ENCODE results near the gene LDLRAD3.
"Not testable (repeated sequence)": the region's sequence is repeated elsewhere in the genome, so short reads cannot be mapped to it uniquely, and the experiment has no call there.

Gene LDLRAD3

GRCh38 chr11:36186340-36187175 is 242.7 kb downstream of the LDLRAD3 start:
- DNase-seq (ENCODE audit: low spot score in 2 of 2) = no peak
- ATAC-seq = no peak
- Mint-ChIP-seq H3K27ac (no peak overlapping the region), H3K4me3 (no peak overlapping the region), H3K9me3 (no peaks in the 10 kb centered on the region), H3K36me3 (no peaks in the 10 kb centered on the region), H3K4me1 (no peaks in the 10 kb centered on the region)

GRCh38 chr11:36187622-36188021 is 243.8 kb downstream of the LDLRAD3 start:
- no peaks in the 10 kb centered on the region for H3K36me3 Mint-ChIP-seq
- H3K4me1 Mint-ChIP-seq = no peaks in the 10 kb centered on the region
- no peak for DNase-seq (ENCODE audit: low spot score in 2 of 2)
- no peak for ATAC-seq
- H3K4me3 Mint-ChIP-seq = no peak overlapping the region
- no peak overlapping the region for H3K27ac Mint-ChIP-seq
- no peaks in the 10 kb centered on the region for H3K9me3 Mint-ChIP-seq

GRCh38 chr11:36189735-36190134 is 245.9 kb downstream of the LDLRAD3 start:
- H3K4me1 Mint-ChIP-seq; DNase-seq (ENCODE audit: low spot score in 2 of 2); H3K9me3 Mint-ChIP-seq; H3K36me3 Mint-ChIP-seq; ATAC-seq; H3K27ac Mint-ChIP-seq; H3K4me3 Mint-ChIP-seq: not testable (repeated sequence)

GRCh38 chr11:36191941-36192340 is 248.1 kb downstream of the LDLRAD3 start:
- Mint-ChIP-seq H3K27ac (no peak overlapping the region), H3K36me3 (no peaks in the 10 kb centered on the region), H3K4me3 (no peak overlapping the region), H3K9me3 (no peaks in the 10 kb centered on the region), H3K4me1 (no peaks in the 10 kb centered on the region)
- no peak for ATAC-seq
- DNase-seq (ENCODE audit: low spot score in 2 of 2) = no peak

GRCh38 chr11:36192425-36193289 is 248.8 kb downstream of the LDLRAD3 start:
- Mint-ChIP-seq H3K4me1 (no peaks in the 10 kb centered on the region), H3K36me3 (no peaks in the 10 kb centered on the region), H3K27ac (no peak overlapping the region), H3K4me3 (no peak overlapping the region), H3K9me3 (no peaks in the 10 kb centered on the region)
- ATAC-seq = no peak
- no peak for DNase-seq (ENCODE audit: low spot score in 2 of 2)

GRCh38 chr11:36193290-36193619 is 249.4 kb downstream of the LDLRAD3 start:
- Mint-ChIP-seq H3K36me3 (no peaks in the 10 kb centered on the region), H3K9me3 (no peaks in the 10 kb centered on the region), H3K4me3 (no peak overlapping the region), H3K27ac (no peak overlapping the region), H3K4me1 (no peaks in the 10 kb centered on the region)
- no peak for ATAC-seq
- no peak for DNase-seq (ENCODE audit: low spot score in 2 of 2)

GRCh38 chr11:36193721-36194120 is 249.9 kb downstream of the LDLRAD3 start:
- DNase-seq (ENCODE audit: low spot score in 2 of 2) = no peak

GRCh38 chr11:36195496-36196354 is 251.9 kb downstream of the LDLRAD3 start:
- no peaks in the 10 kb centered on the region for H3K4me1 Mint-ChIP-seq
- ATAC-seq = no peak

More at GRCh38 chr11:36193721-36194120, 249.9 kb downstream of the LDLRAD3 start:
- H3K4me3 Mint-ChIP-seq = no peak overlapping the region
- H3K36me3 Mint-ChIP-seq = no peaks in the 10 kb centered on the region
- no peaks in the 10 kb centered on the region for H3K4me1 Mint-ChIP-seq
- H3K9me3 Mint-ChIP-seq = no peaks in the 10 kb centered on the region
- no peak overlapping the region for H3K27ac Mint-ChIP-seq
- no peak for ATAC-seq

GRCh38 chr11:36196411-36196998 is 252.6 kb downstream of the LDLRAD3 start:
- H3K9me3 Mint-ChIP-seq = no peaks in the 10 kb centered on the region
- DNase-seq (ENCODE audit: low spot score in 2 of 2) = no peak
- H3K36me3 Mint-ChIP-seq = no peaks in the 10 kb centered on the region
- H3K4me3 Mint-ChIP-seq = no peak overlapping the region
- H3K4me1 Mint-ChIP-seq = no peaks in the 10 kb centered on the region
- no peak overlapping the region for H3K27ac Mint-ChIP-seq
- no peak for ATAC-seq

More at GRCh38 chr11:36195496-36196354, 251.9 kb downstream of the LDLRAD3 start:
- H3K4me3 Mint-ChIP-seq = no peak overlapping the region
- no peak overlapping the region for H3K27ac Mint-ChIP-seq
- no peaks in the 10 kb centered on the region for H3K36me3 Mint-ChIP-seq
- H3K9me3 Mint-ChIP-seq = no peaks in the 10 kb centered on the region
- no peak for DNase-seq (ENCODE audit: low spot score in 2 of 2)

- Mint-ChIP-seq H3K4me1 (no peaks in the 10 kb centered on the region), H3K36me3 (no peaks in the 10 kb centered on the region), H3K4me3 (no peak overlapping the region), H3K9me3 (no peaks in the 10 kb centered on the region), H3K27ac (no peak overlapping the region)
- DNase-seq (ENCODE audit: low spot score in 2 of 2) (no peak), ATAC-seq (no peak)
These were observed 257.5 kb downstream of the LDLRAD3 start for GRCh38 chr11:36201411-36201810.

GRCh38 chr11:36205536-36205935 is 261.7 kb downstream of the LDLRAD3 start:
- DNase-seq (ENCODE audit: low spot score in 2 of 2) (no peak), ATAC-seq (no peak)
- Mint-ChIP-seq H3K27ac (no peak overlapping the region), H3K4me1 (no peaks in the 10 kb centered on the region), H3K36me3 (no peaks in the 10 kb centered on the region), H3K4me3 (no peak overlapping the region), H3K9me3 (no peaks in the 10 kb centered on the region)

- ATAC-seq (no peak), DNase-seq (ENCODE audit: low spot score in 2 of 2) (no peak)
- H3K4me3 Mint-ChIP-seq = no peak overlapping the region
- H3K9me3 Mint-ChIP-seq = no peaks in the 10 kb centered on the region
- H3K4me1 Mint-ChIP-seq = no peaks in the 10 kb centered on the region
- no peak overlapping the region for H3K27ac Mint-ChIP-seq
- H3K36me3 Mint-ChIP-seq = no peaks in the 10 kb centered on the region
These were observed 266.7 kb downstream of the LDLRAD3 start for GRCh38 chr11:36210529-36210928.

- Mint-ChIP-seq H3K9me3 (no peaks in the 10 kb centered on the region), H3K4me3 (no peak overlapping the region), H3K27ac (no peak overlapping the region), H3K36me3 (no peaks in the 10 kb centered on the region), H3K4me1 (no peaks in the 10 kb centered on the region)
- DNase-seq (ENCODE audit: low spot score in 2 of 2) = no peak
- ATAC-seq = no peak
These were observed 268.0 kb downstream of the LDLRAD3 start for GRCh38 chr11:36211761-36212430.

- H3K4me1 Mint-ChIP-seq = no peaks in the 10 kb centered on the region
These were observed 268.9 kb downstream of the LDLRAD3 start for GRCh38 chr11:36212564-36213392.

More at GRCh38 chr11:36212564-36213392, 268.9 kb downstream of the LDLRAD3 start:
- H3K9me3 Mint-ChIP-seq = no peaks in the 10 kb centered on the region
- H3K27ac Mint-ChIP-seq = no peak overlapping the region
- DNase-seq (ENCODE audit: low spot score in 2 of 2) (no peak), ATAC-seq (no peak)
- H3K4me3 Mint-ChIP-seq = no peak overlapping the region
- H3K36me3 Mint-ChIP-seq = no peaks in the 10 kb centered on the region

Data from stimulated activated effector memory CD8-positive, alpha-beta T cell treated with anti-CD3 and anti-CD28 coated beads, Interleukin-12 subunit alpha, Interleukin-12 subunit beta, amount 100 ng/mL, for 72 hours (primary cell).